Loucy (cell line): ENCODE data around the gene FLVCR2.
A peak's percentile ranks its signal among the peaks of the same experiment; 100 is the strongest.

Experiments
- H2AFZ ChIP-seq: fragments of 200-600 bp; sonication (generic); 2 replicates; pipeline ENCODE4 v1.6.0; 2016; ENCODE audit warnings: antibody characterized with exemption, mild to moderate bottlenecking, low read length, moderate library complexity
- H3F3A ChIP-seq: fragments of 200-600 bp; 2 replicates; pipeline ENCODE4 v1.6.0; 2016; ENCODE audit warnings: antibody characterized with exemption, low read depth, mild to moderate bottlenecking
- H3K27me3 ChIP-seq: fragments of 200-600 bp; sonication (generic); 2 replicates; pipeline ENCODE4 v1.6.1; 2014; ENCODE audit warnings: low read length, mild to moderate bottlenecking; ENCODE audit not compliant: insufficient read depth, poor library complexity, severe bottlenecking
- H3K36me3 ChIP-seq: fragments of 200-600 bp; sonication (generic); 2 replicates; pipeline ENCODE4 v1.6.1; 2016; ENCODE audit warnings: low read length; ENCODE audit not compliant: insufficient read depth
- H3K4me1 ChIP-seq: fragments of 200-600 bp; sonication (generic); 2 replicates; pipeline ENCODE4 v1.5.1; 2014; ENCODE audit warnings: low read length, mild to moderate bottlenecking; ENCODE audit not compliant: insufficient read depth, poor library complexity, severe bottlenecking
- H3K4me2 ChIP-seq: fragments of 200-600 bp; sonication (generic); 2 replicates; pipeline ENCODE4 v1.6.0; 2014; ENCODE audit warnings: antibody characterized with exemption, low read length, low read depth, mild to moderate bottlenecking; ENCODE audit not compliant: poor library complexity, severe bottlenecking
- H3K4me3 ChIP-seq: fragments of 200-600 bp; sonication (generic); 2 replicates; pipeline ENCODE4 v1.5.1; 2014; ENCODE audit warnings: low read length, mild to moderate bottlenecking, mixed read lengths; ENCODE audit not compliant: poor library complexity, severe bottlenecking
- H3K79me2 ChIP-seq: fragments of 200-600 bp; sonication (generic); 2 replicates; pipeline ENCODE4 v1.6.1; 2014; ENCODE audit warnings: low read length; ENCODE audit not compliant: insufficient read depth
- H3K9ac ChIP-seq: fragments of 200-600 bp; sonication (generic); 2 replicates; pipeline ENCODE4 v1.6.0; 2014; ENCODE audit warnings: mild to moderate bottlenecking, low read depth, low read length, moderate library complexity; ENCODE audit not compliant: poor library complexity, severe bottlenecking
- H3K9me2 ChIP-seq: fragments of 200-600 bp; sonication (generic); replicated peaks from 2 replicates; pipeline ENCODE4 v1.6.1; 2016; ENCODE audit warnings: low read depth, low read length, mixed read lengths
- H3K9me3 ChIP-seq: fragments of 200-600 bp; sonication (generic); 2 replicates; pipeline ENCODE4 v1.6.1; 2014; ENCODE audit warnings: mild to moderate bottlenecking, antibody characterized with exemption, low read length, low read depth; ENCODE audit not compliant: insufficient read depth
- H4K20me1 ChIP-seq: fragments of 200-600 bp; sonication (generic); 2 replicates; pipeline ENCODE4 v1.6.0; 2014; ENCODE audit warnings: antibody characterized with exemption, low read length, mild to moderate bottlenecking; ENCODE audit not compliant: insufficient read depth, poor library complexity, severe bottlenecking
- CTCF ChIP-seq: fragments of 200-600 bp; sonication (generic); conservative IDR thresholded peaks from 2 replicates; pipeline ENCODE4 v1.5.1; 2014; ENCODE audit warnings: mild to moderate bottlenecking, antibody characterized with exemption, low read length
- EZH2phosphoT487 ChIP-seq: fragments of 200-600 bp; IDR thresholded peaks from 2 replicates; pipeline ENCODE4 v1.6.1; 2018; ENCODE audit warnings: antibody characterized with exemption, mild to moderate bottlenecking, moderate library complexity, borderline replicate concordance

FLVCR2 gene

GRCh38 chr14:75661499-75661814, 83.0 kb downstream of the FLVCR2 start:
- peak overlapping the region; percentile 77 for H3K9ac ChIP-seq
- no peaks in the 10 kb centered on the region for H3K9me3 ChIP-seq
- H3K4me1 ChIP-seq: peaks cover 47% of the 10 kb centered on the region
- no peak for TF ChIP-seq EZH2phosphoT487
- no peak for TF ChIP-seq CTCF
- H3K9me2 ChIP-seq: no peaks in the 10 kb centered on the region
- H4K20me1 ChIP-seq: peaks cover 3% of the 10 kb centered on the region
- no peaks in the 10 kb centered on the region for H3F3A ChIP-seq
- H3K4me3 ChIP-seq: peak overlapping the region; percentile 93
- H3K79me2 ChIP-seq: peaks cover 68% of the 10 kb centered on the region
- H3K27me3 ChIP-seq: no peaks in the 10 kb centered on the region
- H2AFZ ChIP-seq: peak overlapping the region; percentile 98
- no peaks in the 10 kb centered on the region for H3K36me3 ChIP-seq
- H3K4me2 ChIP-seq: peak overlapping the region; percentile 97

GRCh38 chr14:75662966-75663365, 84.5 kb downstream of the FLVCR2 start:
- H3K4me1 ChIP-seq: peaks cover 48% of the 10 kb centered on the region
- H3K4me3 ChIP-seq: peak overlapping the region; percentile 30
- H3K27me3 ChIP-seq: no peaks in the 10 kb centered on the region
- H3K9me2 ChIP-seq: no peaks in the 10 kb centered on the region
- H3K79me2 ChIP-seq: peaks cover 70% of the 10 kb centered on the region
- H2AFZ ChIP-seq: no peak overlapping the region
- TF ChIP-seq CTCF (no peak), EZH2phosphoT487 (no peak)
- peak overlapping the region; percentile 97 for H3K4me2 ChIP-seq
- peak overlapping the region; percentile 9 for H3K9ac ChIP-seq
- no peaks in the 10 kb centered on the region for H3F3A ChIP-seq
- H3K36me3 ChIP-seq: peaks cover 4% of the 10 kb centered on the region; the same call in 1 of the 2 replicates
- no peaks in the 10 kb centered on the region for H3K9me3 ChIP-seq
- peaks cover 3% of the 10 kb centered on the region for H4K20me1 ChIP-seq

- Histone ChIP-seq H3F3A (no peaks in the 10 kb centered on the region), H3K36me3 (peaks cover 26% of the 10 kb centered on the region; the same call in 1 of the 2 replicates), H4K20me1 (peaks cover 3% of the 10 kb centered on the region), H3K79me2 (peaks cover 35% of the 10 kb centered on the region), H3K9me3 (no peaks in the 10 kb centered on the region), H3K27me3 (no peaks in the 10 kb centered on the region), H2AFZ (no peak overlapping the region), H3K9me2 (no peaks in the 10 kb centered on the region), H3K4me1 (peaks cover 25% of the 10 kb centered on the region), H3K4me3 (no peak overlapping the region), H3K9ac (no peak overlapping the region), H3K4me2 (peak overlapping the region; percentile 46)
- TF ChIP-seq CTCF (no peak), EZH2phosphoT487 (no peak)
These were observed 88.8 kb downstream of the FLVCR2 start for GRCh38 chr14:75667099-75667765.
